OCI-M2 (cell line): Measurements from ENCODE around the gene KRTAP4-6.
"Not testable (repeated sequence)": the region's sequence is repeated elsewhere in the genome, so short reads cannot be mapped to it uniquely, and the experiment has no call there.

Source experiments
- DNase-seq: peaks from one replicate; lab custom pipeline; 2025; ENCODE audit not compliant: unreplicated experiment; lab: John Stamatoyannopoulos, UW

The KRTAP4-6 gene

GRCh38 chr17:41147531-41148204 is 7.3 kb upstream of the KRTAP4-6 start:
- no peak for DNase-seq

GRCh38 chr17:41145261-41145660 is 4.9 kb upstream of the KRTAP4-6 start:
- no peak for DNase-seq

GRCh38 chr17:41144846-41145245 is 4.5 kb upstream of the KRTAP4-6 start:
- no peak for DNase-seq

DNA sequence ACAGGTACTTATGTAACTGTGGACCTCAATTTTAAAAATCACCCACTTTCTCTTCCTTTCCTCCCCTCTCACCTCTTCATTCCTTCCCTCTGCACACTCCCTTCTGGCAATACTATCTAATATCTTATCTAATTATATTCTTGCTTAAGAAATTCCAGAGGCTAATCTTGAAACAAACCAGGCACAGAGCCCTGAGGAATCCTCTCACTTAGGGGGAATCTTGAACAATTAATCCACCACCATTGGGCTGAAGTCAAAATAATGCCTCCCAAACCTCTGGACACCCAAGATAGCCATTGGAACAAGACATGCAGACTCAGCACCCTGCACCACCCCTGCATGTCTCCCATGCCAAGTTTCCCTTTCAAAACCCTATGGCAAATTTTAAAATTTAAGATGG is 1.0 kb upstream of the KRTAP4-6 start:
- DNase-seq, result no peak

DNA sequence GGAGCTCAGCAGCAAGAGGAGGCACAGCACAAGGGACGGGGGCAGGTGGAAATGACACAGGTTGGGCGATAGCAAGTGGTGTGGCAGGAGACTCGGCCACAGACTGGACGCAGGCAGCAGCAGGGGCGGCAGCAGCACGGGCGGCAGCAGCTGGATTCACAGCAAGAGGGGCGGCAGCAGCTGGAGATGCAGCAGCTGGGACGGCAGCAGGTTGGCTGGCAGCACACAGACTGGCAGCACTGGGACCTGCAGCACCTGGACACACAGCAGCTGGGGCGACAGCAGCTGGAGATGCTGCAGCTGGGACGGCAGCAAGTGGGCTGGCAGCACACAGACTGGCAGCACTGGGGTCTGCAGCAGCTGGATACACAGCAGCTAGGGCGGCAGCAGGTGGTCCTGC is 479 bp downstream of the KRTAP4-6 start:
- DNase-seq, result not testable (repeated sequence)

DNA sequence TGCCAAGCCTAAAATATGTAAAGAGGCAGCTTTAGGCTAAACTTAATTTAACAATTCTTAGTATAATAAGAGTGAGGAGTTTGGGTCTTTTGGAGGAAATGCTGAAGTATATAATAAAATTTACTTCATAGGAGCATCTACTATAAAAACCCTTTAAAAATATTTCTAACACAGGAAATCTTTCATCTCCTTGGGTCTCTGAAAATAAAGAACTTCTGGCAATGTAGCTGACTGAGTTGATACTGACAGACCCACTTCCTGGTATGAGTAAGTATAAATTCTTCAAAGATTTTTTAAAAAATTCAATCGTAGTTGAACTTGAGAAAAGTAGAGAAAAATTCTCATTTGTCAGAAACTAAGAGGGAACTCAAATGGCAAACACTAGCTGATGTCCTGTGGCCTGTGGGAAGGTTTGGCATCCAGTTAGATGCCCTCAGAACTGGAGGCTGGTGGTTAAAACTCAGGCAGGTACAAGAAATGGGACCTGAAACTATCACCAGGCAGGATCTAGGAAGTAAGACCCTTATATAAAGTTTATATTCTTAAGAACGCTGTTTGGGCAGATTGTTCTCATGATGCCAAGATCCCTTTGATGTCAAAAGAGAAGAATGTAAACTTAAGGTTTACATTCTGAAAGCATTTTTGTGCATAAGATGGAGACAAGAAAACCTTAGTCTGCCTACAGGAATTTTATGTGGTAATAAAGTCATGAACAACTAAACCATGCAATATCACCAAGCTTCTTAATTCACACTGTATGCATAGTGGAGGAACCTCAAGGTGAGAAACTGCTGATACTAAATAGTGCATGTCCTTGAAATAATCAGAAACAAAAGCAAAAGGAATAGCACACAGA is 6.2 kb downstream of the KRTAP4-6 start:
- DNase-seq, result no peak

- no peak for DNase-seq
These were observed 8.4 kb downstream of the KRTAP4-6 start for GRCh38 chr17:41131979-41132378.

GRCh38 chr17:41127371-41127770 is 13.0 kb downstream of the KRTAP4-6 start:
- DNase-seq, result no peak

DNA sequence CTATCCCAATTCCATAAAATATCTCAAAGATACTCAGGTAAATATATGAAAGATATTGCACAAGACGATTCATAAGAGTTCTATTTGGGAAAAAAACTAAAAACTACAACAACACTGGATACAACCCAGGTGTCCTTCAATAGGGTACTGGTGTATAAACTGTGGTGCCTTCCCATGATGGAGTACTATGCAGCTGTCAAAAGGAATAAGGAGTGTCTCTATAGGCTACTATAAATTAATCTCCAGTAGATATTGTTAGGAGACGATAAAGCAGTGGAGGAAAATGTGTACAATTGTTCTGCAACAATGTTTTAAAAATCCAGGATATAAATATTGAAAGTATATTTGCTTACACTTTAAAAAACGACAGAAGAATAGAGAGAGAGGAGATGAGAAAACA is 13.9 kb downstream of the KRTAP4-6 start:
- no peak for DNase-seq

DNA sequence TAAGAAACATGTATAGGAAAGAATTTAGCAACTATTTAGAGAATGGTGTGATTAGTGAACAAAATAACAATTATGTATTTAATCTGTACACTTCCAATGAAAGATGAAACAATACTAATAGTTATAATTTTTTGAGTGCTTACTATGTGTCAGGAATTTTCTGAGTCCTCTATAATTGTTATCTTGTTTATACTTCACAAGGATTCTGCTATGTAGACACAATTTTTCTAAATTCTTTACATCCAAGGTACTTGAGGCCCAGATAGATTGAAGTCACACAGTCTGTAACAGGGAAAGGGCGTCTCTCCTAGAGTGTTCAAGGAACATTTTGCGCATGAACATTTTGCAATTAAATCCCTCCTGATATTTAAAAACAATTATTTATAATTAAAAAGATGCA is 15.3 kb downstream of the KRTAP4-6 start:
- DNase-seq, result no peak

GRCh38 chr17:41123991-41124371 is 16.4 kb downstream of the KRTAP4-6 start, which contains the start of gene KRTAP4-12:
TSS of gene KRTAP4-12 (minus strand) at chr17:41124182. CDS start at chr17:41124122, 60 bp downstream.
- DNase-seq, result not testable (repeated sequence)

GRCh38 chr17:41123292-41123990 is 16.9 kb downstream of the KRTAP4-6 start:
- not testable (repeated sequence) for DNase-seq

DNA sequence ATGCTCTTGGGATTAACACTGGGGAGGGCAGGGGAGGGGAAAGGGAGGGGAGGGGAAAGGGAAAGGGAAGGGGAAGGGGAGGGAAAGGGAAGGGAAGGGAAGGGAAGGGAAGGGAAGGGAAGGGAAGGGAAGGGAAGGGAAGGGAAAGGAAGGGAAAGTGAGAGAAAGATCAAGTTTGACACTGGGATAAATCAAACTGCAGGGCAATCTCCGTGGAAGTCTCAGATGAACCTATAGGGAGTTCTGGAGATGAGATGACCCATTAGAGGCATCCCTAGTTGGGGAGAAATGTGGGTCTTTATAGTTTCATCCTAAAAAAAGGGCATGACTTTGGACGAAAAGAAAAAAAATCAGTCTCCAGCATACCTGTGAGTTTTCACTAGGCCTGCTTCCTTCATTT is 18.6 kb downstream of the KRTAP4-6 start:
- no peak for DNase-seq

DNA sequence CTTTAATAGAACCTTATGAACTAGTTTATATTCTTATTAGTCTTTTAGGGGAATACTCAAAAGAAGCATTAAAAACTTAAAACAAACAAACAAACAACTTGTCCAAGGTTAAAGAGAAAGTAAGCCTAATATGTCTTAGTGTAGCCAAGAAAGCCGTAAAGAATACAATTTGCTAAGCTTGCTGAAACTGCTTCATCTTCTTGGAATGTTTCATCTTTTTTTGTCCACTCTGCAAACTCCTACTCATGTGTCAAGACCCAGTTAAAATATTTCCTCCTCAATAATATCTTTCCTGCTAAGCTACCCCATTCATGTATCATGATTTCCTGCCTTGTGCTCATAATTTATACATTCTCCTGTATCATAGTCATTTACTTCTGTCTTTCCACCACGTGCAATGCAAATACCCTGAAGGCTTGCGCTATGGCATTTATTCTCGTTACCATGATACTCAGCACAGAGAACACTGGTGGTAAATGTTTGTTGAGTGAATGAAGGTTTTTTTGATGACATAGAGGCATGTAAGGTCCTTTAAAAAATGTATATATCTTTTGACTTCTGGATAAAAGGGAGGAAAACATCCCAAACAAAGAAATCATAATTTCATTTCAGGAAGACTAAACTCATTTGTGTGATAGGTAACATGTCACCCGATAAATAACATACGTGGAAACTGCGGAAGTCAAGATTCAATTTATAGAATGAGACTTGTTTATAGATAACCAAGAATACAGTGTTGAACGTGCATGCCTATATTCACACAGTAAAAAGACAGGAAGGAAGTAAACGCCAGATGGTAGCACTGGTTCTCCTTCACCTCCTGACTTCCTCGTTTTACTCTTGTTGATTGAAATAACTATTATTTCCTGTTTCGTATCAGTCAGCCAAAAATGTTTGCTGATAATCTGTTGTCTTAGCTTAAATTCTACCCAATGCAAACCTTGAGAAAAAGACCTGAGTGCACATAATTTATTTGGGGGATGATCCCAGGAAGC is 20.4 kb downstream of the KRTAP4-6 start:
- DNase-seq, result not testable (repeated sequence)

- no peak for DNase-seq
These were observed 21.6 kb downstream of the KRTAP4-6 start for GRCh38 chr17:41118721-41119120.

- DNase-seq, result not testable (repeated sequence)
These were observed 22.4 kb downstream of the KRTAP4-6 start, which contains the start of gene KRTAP4-11 for GRCh38 chr17:41117846-41118386. TSS of gene KRTAP4-11 (minus strand) at chr17:41118373. CDS start at chr17:41118315, 58 bp downstream.

- DNase-seq, result no peak
These were observed 24.0 kb downstream of the KRTAP4-6 start for GRCh38 chr17:41116297-41116696.

- DNase-seq, result no peak
These were observed 29.0 kb downstream of the KRTAP4-6 start for GRCh38 chr17:41111151-41111885.

DNA sequence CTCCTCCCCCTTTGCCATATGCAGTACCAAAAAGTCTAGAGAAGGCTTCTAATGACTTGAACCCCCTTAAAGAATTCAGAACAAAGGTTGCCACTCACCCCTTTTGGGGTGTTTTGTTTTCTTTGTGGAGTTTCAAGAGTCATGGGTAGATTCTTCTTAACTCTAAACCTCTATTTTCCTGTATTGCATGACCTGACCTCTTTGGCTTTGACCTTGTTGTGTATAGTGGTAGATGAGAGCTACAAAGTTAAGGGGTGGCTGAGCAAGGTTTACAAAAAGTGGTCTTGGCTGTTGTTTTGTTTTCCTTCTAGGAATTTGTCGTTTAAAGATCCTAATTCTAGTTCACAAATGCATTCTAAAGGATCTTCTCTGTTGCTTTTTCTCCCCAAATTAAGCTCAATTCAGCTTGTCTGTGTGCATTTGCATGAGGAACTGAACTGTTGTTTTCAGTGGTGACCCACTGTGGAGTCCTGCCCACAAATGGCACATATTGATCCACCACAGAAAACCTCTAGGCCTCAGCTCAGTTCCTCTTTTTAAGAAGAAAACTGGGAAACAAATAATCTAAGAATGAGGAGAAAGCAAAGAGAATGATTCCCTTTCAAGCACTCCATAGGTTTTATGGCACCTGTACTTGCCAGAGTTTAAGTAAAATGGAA is 31.5 kb downstream of the KRTAP4-6 start:
- DNase-seq, result not testable (repeated sequence)
